ENCODE data around the gene CDH22.
A peak's percentile ranks its signal among the peaks of the same experiment; 100 is the strongest.

Gene CDH22

DNA sequence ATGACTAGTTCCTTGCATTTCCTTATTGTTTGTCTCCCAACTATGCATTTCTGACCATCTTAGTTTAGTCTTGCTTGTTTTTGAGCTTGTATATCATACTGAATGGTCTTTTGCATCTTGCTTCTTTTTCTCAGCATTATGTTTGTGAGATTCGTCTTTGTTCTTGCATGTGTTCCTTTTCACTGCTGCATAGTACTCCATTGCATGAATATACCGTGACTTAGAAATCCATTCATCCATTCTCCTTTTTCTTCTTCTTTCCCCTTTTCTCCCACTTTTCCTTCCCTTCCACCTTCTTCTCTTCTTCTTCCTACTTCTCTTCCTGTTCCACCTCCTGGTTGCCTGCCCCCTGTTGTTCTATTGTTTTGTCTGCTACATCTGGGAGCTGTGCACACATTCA lies 42.8 kb downstream of the CDH22 start:
- no peak for DNase-seq

DNA sequence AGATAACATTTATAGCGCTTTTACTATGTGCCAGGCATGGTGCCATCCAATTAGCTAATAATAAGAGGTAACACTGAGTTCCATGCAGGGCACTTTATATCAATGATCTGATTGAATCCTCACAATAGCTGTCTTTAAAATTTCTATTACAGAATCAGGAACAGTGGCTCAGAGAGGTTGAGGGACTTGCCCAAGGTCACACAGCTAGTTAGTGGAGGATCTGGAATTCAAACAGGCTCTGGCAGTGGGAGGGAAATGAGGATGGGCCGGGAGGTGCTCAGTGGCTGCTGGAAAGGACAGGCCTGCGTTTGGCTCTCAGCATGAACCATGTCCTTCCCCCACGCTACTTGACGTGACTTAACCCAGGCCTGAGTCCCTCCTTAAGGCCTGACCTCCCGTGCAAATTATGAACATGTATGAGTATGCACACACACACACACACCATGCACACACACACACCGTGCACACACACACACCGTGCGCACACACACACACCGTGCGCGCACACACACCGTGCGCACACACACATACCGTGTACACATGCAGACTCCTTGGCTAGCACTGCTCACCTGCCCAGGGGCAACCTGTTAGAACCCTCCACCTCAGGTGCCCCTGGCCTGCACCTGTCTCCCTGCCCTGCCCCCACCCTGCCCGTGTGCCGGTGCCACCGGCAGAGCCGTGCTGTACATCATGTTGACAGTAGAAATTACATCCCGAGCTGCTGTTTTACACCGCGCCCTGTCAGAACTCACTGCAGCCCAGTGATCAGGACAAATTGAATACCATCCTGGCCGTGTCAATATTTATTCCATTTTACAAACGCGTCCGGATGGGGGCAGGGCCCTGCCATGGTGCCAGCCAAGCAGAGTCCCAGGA lies 43.7 kb downstream of the CDH22 start:
- peak; percentile 65 for DNase-seq

DNA sequence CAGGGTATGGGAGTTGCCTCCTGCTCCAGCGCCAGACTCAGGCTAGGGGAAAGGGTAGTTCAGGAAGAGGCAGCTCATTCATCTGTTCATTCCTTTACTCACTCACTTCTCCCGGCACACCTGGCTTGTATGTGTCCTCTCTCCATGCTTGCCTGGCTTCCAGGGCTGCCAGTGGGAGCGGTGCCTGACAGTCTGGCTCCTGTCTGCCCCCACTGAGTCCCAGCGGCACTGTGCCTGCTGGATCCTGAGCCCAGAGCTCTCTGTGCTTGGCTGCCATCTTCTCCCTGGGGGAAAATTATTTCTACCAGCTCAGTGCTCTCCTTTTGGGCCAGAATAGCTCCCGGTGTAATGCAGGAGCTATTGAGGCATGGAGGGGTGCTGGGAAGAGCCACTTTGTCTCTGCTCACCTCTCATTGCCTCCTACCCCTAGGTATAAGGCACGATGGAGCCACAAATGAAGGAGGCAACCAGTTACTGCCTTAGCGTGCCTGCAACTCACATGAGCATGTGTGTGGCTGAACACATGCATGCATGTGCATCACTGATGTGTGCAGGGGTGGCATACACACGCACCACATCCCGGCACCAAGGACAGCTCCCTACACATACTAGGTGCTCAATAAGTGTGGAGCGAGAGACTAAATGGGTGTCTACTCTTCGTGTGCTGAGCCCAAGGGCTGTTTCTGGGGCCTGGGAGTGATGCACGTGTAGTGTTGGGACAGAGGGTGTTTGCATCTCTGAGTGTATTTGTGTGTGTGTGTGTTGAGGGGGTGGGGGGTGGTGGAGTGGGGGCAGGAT lies 46.6 kb downstream of the CDH22 start:
- no peak for DNase-seq

DNA sequence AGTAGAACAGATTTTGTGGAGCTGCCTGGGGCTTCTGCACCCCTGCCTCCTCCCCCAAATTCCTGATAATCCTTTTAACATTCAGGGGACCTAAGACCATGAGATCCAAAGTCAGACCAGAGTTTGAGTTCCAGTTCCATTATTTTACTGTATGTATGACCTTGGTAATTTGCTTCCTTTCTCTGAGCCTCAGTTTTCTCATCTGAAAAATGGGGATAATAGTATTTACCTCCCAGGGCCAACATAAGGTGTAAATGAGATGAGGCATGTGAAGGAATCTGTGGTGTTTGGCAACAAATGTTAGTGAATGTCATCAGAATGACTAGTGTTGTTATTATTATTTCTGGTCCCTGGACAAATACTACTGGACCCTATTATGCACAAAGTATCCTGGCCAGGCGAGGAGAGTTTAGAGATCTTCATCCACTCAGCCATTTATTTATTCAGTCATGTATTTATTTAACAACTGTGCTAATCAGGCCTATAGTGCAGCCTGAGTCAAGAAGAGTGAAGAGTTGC lies 47.3 kb downstream of the CDH22 start:
- DNase-seq: no peak

DNA sequence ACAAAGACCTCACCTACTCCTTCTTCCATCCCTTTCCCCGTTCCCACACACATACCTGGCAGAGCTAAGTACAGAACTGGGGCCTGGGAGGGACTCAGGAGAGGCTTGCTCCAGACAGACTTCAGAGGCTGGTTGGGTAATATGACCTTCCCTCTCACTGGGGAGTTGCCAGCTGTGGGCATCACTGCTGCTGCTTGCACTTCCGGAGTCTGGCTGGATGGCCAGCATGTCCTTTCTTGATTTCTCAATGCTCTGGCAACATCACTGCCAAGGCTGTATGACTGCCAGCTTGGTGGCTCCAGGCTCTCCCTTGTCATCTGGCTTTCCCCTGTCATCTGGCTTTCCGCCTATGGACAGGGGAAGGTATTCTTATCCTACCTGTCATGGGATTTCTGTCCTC lies 47.8 kb downstream of the CDH22 start:
- no peak for DNase-seq

DNA sequence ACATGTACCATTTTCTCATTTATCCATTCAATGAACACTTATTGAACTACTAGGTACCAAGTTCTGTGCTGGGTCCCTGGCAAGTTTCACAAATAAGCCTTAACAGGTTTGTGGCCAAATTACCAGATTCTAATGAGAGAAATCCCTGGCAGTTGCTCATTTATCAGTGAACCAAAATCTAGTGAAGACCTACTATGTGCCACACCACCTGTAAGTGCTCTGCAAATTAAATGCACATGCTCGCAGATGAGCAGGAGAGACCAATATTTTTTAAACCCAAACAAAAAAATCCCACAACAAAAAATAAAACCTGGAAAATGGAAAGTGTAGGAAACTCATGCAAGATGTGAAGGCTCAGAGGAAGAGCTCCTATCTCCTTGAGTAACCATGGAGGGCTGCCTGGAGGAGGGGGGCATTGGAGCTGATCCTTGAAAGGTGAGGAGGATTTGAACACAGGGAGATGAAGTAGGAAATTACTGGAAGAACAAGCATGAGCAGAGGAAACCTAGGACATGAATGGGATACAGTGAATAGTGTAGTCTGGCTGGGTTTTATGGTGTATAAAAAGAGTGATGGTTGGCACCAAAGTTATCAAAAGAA lies 48.9 kb downstream of the CDH22 start:
- no peak for DNase-seq

DNA sequence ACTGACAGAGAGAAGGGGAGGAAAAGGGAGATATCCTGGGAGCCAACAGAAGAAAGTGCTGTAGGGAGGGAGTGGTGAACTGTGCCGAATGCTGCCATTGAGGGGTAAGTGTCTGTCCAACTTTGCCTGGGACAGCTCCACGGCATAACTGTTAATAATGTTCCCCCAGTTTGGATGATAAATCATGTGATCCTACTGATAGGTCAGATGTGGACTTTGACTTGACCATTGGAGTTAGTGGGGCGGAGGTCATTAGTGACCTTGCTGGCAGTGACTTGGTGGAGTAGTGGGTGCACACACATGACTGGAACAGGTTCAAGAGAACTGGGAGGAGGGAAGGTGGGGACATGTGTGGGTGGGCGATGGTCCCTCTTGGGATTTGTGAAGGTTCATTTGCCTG lies 50.4 kb downstream of the CDH22 start:
- no peak for DNase-seq

DNA sequence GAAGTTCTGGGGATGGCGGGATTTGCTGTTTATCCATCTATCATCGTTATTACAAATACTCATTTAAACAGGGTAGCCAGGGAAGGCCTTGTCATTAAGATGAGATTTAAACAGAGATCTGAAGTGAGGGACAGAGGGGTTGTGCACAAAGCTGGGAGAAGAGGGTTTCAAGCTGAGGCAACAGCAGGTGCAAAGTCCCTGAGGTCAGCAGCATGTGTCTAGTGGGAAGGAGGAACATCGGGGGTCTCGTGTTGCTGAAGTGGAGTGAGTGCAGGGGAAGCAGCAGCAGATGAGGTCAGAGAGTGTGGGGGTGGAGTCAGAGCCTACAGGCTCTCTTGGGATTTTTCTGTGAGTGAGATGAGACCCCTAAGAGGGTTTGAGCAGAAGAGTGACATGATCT lies 52.0 kb downstream of the CDH22 start:
- DNase-seq: no peak

DNA sequence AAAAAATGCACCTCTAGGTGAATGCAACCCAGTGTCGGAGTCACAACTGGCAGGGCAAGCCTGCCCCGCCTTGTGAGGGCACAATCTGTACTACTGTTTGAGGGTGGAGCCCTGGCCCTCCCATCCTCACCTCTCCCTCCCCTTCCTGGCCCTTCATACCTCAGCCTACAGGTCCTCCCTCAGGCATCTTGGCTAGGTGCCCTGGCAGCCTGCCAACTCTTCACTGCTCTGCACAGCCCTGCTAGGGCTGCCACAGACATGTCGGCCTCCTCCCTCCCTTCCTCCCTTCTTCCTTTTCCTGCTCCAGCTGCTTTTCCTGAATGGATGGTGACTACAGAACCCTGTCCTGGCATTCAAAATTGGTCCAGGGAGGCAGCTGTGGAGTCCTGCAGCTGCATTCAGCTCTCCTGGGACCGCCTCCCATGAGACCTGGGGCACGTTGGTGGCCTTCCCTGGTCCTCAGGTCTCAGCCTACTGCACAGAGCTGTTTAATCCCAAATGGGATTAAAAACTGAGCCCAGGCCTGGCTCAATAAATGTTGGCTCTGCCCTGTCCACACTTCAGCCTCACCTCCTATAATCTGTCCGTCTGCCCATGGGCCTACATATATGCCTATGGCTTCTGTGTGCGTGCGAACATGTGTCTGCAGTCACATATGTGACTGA lies 52.7 kb downstream of the CDH22 start:
- DNase-seq: peak; percentile 88

DNA sequence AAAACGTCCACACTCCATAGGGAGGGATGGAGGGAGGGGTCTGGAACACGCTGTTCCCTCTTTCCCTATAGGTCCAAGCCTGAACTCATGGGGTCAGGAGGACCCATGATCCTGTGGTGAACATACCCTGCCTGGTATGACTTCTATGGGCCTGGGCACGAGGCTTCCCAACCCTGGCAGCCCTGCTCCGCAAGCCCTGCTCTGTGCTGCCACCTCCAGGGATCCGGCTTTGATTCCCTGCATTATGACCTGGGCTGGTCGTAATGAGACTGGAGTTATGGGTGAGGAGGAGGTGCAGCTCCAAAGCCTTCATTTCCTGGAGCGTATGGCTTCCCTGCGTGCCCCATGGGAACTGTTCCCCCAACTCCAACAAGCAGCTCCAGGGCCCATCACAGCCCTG lies 54.9 kb downstream of the CDH22 start:
- DNase-seq: peak; percentile 42

DNA sequence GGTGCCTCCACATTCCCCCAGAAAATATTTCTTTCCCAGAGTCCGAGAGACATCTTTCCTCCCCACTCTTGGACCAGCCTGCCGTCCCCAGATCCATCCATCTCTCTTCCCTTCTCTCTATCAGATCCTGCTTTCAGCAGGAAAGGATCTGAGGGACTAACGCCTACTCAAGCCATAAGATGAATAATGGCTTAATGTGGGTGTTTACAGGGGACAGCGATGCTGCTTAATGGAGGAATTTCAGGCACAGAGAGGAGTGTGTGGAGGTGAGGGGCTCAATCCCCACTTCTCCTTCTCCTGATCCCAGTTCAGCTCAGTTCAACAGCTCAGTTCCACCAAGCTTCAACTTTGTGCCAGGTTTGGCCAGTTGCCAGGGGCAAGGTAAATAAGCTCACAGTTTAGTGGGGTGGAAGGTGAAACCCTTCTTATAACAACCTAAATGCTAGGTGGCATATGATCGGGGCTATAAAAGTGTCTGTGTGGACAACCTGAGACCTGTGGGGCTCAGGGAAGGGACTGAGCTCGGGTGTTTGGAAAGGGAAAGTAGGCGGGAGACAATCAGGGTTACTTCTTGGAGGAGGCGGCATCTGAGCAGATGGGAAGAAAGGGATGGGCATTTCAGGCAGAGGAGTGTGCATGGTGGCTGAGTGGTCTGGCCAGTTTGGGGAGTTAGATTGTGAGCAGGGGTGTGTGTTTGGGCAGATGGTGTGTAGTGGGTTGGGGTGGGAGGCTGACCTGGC lies 55.8 kb downstream of the CDH22 start:
- DNase-seq: peak; percentile 17

DNA sequence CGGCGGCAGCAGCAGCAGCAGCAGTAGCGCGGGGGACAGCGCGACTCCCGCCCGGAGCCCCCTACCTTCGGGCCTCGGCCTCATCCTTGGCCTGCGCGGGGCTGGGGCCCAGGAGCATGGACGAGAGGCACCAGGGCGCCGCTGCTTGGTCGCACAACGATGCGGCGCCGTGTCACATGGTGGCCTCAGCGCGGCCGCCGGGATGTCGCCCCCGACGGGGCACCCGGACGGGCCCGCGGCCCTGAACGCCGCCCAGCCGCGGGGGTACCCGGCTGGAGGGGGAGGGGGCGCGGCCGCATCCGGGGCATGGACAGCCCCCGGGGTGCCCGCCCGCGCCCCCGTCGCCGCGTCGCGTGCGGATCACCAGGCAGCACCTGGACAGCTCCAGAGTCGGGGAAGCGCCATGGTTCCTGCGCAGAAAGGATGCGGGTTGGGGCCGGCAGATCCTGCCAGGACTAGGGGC lies 57.1 kb downstream of the CDH22 start:
- no peak for DNase-seq

DNA sequence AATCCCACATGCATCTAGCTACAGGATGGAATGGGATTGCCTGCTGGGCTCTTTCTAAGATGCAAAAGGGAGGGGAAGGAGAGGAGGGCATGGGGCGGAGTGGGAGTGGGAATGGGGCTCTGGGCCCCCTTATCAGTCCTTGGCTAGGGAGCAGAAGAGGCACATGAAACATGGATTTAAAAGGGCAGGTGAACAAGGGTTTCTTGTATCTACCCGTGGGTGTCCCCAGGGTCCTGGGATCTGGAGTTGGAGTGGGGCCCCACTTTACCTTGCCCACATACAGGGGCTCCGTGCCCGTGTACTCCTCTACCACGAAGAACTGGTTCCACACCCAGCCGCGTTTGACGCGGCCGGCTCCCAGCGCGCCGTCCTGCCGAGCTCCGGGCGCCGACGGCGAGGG lies 57.5 kb downstream of the CDH22 start:
- no peak for DNase-seq

DNA sequence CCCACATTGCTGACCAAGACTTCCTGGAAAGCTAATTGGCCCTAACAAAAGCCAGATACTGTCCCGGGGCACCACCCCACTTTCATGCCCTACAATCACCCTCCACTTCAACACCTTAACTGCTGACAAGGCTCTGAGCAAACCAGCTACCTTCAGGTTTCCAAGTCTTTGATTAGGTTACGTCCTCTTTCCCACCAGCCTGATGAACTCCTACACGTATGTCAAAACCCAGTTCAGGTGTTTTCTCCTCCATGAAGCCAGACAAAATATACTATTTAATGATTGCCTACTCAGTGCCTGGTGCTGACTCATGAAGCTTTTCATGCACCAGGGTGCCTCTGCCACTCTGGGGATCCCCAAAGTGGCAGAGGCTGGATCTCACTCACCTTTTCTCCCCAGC lies 58.6 kb downstream of the CDH22 start:
- no peak for DNase-seq

DNA sequence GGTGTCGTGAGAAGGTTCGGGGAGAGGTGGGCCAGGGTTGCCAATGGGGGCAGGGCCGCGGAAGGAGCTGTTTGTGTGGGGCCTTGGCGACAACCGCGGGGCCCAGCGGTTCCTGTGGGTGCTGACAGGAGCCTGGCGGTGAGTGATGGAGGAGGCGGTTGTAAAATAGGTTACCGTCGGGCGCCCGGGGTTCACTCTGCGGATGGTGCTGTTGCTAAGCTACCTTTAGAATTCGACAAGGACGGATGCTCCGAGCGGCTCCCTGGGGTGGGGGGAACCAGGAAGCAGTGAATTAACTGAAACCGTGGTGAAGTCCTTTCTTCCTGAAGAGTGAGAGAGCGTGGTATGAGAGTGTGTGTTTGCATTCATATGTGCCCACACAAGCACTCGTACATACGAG lies 61.7 kb downstream of the CDH22 start:
- DNase-seq: peak; percentile 53

DNA sequence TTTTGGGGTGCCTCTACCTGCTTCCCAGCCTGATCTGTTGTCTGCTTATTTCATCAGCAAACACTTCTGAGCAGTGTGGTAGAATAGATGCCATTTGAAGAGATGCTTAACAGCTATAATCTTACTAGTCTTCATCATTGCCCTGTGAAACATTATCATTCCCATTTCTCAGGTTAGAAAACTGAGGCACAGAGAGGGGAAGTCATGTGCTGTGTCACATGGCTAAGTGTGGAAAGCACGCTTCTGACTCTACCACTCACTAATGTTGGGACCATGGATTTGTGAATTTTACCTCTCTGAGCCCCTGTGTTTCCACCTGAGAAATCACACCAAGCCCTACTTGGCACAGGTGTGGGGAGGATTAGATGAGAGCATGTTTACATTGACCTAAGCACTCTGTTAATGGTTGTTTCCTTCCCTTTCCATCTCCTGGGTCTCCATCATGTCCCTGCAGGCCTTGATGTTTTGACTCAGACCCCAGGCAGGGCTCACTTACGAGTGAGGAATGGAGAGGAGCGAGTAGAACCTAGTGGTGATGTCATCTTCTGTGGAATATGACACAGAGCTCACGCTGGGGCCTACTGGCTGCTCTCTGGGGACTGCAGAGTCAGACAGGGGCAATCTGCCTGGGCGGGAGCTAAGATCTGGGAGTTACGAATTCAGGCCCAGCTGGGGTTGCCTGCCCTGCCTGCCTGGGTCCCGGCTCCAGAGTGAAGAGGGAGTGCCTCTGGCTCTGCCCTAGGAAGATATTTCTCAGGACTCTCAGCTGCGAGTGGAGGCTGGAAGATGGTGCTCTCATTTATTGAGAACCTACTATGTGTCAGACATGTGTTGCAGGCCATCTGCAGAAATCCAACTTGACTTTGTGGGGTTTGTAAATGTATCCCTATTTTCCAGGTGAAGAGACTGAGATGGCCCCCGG lies 64.3 kb downstream of the CDH22 start:
- peak; percentile 42 for DNase-seq

DNA sequence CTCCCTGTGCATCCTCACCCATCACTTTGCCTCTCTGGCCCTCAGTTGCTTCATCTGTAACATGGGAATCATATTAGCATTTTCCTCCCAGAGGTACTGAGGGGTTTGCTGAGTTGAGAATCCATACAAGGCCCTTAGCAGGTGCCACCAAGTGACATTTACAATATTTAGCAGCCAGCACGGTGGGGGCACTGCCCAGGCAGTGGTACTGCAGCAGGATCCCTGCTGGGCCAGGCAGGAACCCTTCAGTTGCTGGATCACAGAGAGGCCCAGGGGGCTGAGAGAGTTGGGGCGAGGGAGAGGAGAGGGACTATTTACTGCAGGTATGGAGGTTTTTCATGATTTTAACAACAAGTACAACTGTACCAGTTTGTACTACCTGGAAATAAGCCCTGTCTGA lies 65.9 kb downstream of the CDH22 start:
- DNase-seq: no peak

DNA sequence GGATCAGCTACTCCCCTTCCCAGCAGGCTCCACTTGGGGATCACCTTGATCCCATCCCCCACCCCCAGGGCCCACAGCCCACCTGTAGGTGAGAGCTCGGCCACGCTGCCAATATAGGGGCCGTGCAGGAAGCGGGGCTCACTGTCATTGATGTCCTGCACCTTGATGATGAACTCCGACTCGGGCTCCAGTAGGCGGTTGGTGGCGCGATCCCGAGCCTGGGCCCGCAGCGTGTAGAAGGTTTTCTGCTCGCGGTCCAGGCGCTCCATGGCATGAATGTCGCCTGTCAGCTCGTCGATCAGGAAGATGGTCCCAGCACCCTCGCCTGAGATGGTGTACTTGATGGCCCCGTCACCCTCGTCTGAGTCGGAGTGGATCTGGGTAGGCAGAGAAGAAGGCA lies 67.4 kb downstream of the CDH22 start:
- DNase-seq: no peak

DNA sequence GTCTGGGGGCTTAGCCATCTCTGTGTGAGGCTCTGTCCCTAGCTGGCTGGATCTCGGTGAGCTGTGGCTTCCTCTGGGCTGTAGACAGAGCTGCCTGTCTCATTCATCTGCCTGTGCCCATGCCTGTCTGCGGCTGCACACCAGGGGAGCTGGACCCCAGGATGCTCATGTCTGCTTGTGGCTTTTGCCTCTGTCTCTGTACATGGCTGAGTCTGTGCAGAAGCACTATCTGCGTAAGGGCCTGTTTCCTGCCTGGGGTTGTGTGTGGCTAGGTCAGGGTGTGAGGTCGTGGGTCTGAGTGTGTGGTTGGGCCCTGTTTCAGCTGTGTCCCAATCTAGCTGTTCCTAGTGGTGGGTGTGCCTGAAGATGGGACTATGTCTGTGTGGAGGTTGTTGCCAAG lies 68.2 kb downstream of the CDH22 start:
- no peak for DNase-seq

DNA sequence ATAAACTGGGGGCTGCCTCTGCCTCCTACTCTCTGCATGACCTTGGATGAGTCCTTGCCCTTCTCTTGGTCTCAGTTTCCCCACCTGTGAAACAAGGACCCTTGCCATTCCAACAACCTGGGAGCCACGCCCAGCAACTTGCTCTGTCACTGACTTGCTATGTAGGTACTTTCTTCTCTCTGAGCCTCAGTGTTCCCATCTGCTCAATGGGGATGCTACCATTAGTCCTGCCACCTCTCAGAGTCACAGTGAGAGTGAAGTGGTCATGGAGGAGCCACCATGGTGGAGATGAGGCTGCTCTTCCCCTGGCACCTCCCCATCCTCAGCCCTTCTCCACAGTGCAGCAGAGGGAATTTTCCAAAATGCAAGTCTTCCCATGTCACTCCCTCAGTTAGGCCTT lies 70.6 kb downstream of the CDH22 start:
- no peak for DNase-seq

DNA sequence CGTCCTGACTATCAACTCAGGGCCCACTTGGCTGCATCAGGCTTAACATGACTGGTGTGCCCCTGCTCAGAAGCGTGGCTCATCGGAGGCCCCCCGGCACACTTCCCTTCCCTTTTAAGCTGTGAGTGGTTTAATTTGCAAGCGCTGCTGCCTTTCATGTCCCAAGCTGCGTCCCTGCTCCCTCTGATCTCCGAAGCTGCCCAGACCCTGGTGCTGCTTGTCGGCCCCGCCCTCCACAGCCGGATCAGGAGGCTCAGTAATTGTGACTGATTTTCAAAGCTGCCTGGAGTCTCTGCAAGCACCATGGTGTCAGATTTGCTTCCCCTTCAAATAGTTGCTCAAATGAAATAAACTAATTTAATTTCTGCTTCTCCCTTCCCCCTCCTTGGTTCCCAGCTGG lies 71.1 kb downstream of the CDH22 start:
- no peak for DNase-seq

Data from NCI-H510A (cell line).